RWPE2 (cell line): ENCODE measurements around the gene ACTL6B.

ENCODE experiments used
- ATAC-seq: fragments of 200-7000 bp; cut with Tn5 transposase; 3 replicates; pipeline ENCODE4 v1.9.1; 2021; ENCODE audit warnings: low read depth
- DNase-seq: peaks from one replicate; pipeline ENCODE4 v3.0.0-alpha.2; 2020; ENCODE audit warnings: low spot score
- H3K27ac ChIP-seq: fragments of 450-650 bp; 2 replicates; pipeline ENCODE4 v1.5.1; 2017; ENCODE audit warnings: mild to moderate bottlenecking; ENCODE audit not compliant: poor library complexity, severe bottlenecking
- H3K27me3 ChIP-seq: fragments of 250-450 bp; sonication (Bioruptor Pico); 2 replicates; pipeline ENCODE4 v1.5.1; 2021; ENCODE audit warnings: mild to moderate bottlenecking, moderate library complexity; ENCODE audit not compliant: insufficient read depth, poor library complexity, severe bottlenecking
- H3K36me3 ChIP-seq: fragments of 250-450 bp; sonication (Bioruptor Pico); 2 replicates; pipeline ENCODE4 v1.5.1; 2020; ENCODE audit warnings: low read depth, mild to moderate bottlenecking, moderate library complexity
- H3K4me1 ChIP-seq: fragments of 250-450 bp; sonication (Bioruptor Pico); 2 replicates; pipeline ENCODE4 v1.5.1; 2021; ENCODE audit warnings: mild to moderate bottlenecking, moderate library complexity; ENCODE audit not compliant: insufficient read depth, poor library complexity, severe bottlenecking
- H3K4me3 ChIP-seq: fragments of 250-450 bp; sonication (Bioruptor Pico); 2 replicates; pipeline ENCODE4 v1.5.1; 2021; ENCODE audit warnings: mild to moderate bottlenecking, moderate library complexity; ENCODE audit not compliant: severe bottlenecking
- H3K9me3 ChIP-seq: fragments of 250-450 bp; sonication (Bioruptor Pico); 2 replicates; pipeline ENCODE4 v1.5.1; 2021; ENCODE audit warnings: mild to moderate bottlenecking, moderate library complexity; ENCODE audit not compliant: severe bottlenecking
- CTCF ChIP-seq: fragments of 450-650 bp; IDR thresholded peaks from one replicate; pipeline ENCODE4 v1.5.1; 2017; ENCODE audit warnings: mild to moderate bottlenecking, moderate library complexity; ENCODE audit not compliant: poor library complexity, severe bottlenecking

The ACTL6B gene

GRCh38 chr7:100674411-100675104, 18.3 kb upstream of the ACTL6B start:
- no peak for DNase-seq
- Histone ChIP-seq H3K27ac (peak overlapping the region; percentile 75), H3K36me3 (peaks cover 33% of the 10 kb centered on the region), H3K9me3 (no peaks in the 10 kb centered on the region), H3K4me1 (no peaks in the 10 kb centered on the region), H3K4me3 (peak overlapping the region; percentile 92), H3K27me3 (no peaks in the 10 kb centered on the region)
- ATAC-seq, result no peak
- TF ChIP-seq CTCF, result no peak

- Histone ChIP-seq H3K9me3 (no peaks in the 10 kb centered on the region), H3K4me3 (peak overlapping the region; percentile 92), H3K36me3 (peaks cover 27% of the 10 kb centered on the region), H3K4me1 (no peaks in the 10 kb centered on the region), H3K27me3 (no peaks in the 10 kb centered on the region), H3K27ac (peak overlapping the region; percentile 75)
- no peak for TF ChIP-seq CTCF
- no peak for ATAC-seq
- DNase-seq, result no peak
Observed at GRCh38 chr7:100673942-100674410, 17.7 kb upstream of the ACTL6B start.

GRCh38 chr7:100673302-100673941, 17.2 kb upstream of the ACTL6B start, which contains the start of gene GNB2:
TSS of gene GNB2 (plus strand) at chr7:100673740. CDS start at chr7:100676266, 2,526 bp downstream.
- TF ChIP-seq CTCF, result no peak
- peaks cover 21% of the 10 kb centered on the region for H3K36me3 ChIP-seq
- H3K27ac ChIP-seq, result peak within 1 kb of the TSS; percentile 75
- peak within 1 kb of the TSS; percentile 92 for H3K4me3 ChIP-seq
- DNase-seq, result peak; percentile 97
- H3K27me3 ChIP-seq, result no peaks in the 10 kb centered on the region
- H3K9me3 ChIP-seq, result no peaks in the 10 kb centered on the region
- H3K4me1 ChIP-seq, result no peaks in the 10 kb centered on the region
- peak; percentile 69 for ATAC-seq

- no peak for ATAC-seq
- Histone ChIP-seq H3K27ac (no peak overlapping the region), H3K36me3 (peaks cover 3% of the 10 kb centered on the region), H3K9me3 (no peaks in the 10 kb centered on the region), H3K4me3 (no peak overlapping the region), H3K4me1 (no peaks in the 10 kb centered on the region), H3K27me3 (no peaks in the 10 kb centered on the region)
- no peak for DNase-seq
- no peak for TF ChIP-seq CTCF
Observed at GRCh38 chr7:100671353-100672327, 15.4 kb upstream of the ACTL6B start.
